Liver (tissue), 10 donors: Measurements from ENCODE around the gene PFKFB3. TPM values are rescaled to one million over a fixed set of nuclear protein-coding genes. Genes with fewer than 3 reads are reported as not detected.

ENCODE experiments used
- DNase-seq: peaks from one replicate; pipeline ENCODE4 v3.0.0-alpha.2; 2017; ENCODE audit warnings: low spot score
- H3K27ac ChIP-seq, 2 donors: one replicate each; pipeline ENCODE4 v1.7.0; 2013; ENCODE audit warnings: inconsistent platforms in 2 of 2, low read length in 2 of 2, control low read depth in 1 of 2, low read depth in 1 of 2, mild to moderate bottlenecking in 1 of 2
- H3K27me3 ChIP-seq, 4 donors: one replicate each; pipeline versions ENCODE4 v1.6.1 to v1.7.0; 2013; ENCODE audit warnings: low read length in 3 of 4, inconsistent platforms in 1 of 4, mild to moderate bottlenecking in 1 of 4, moderate library complexity in 1 of 4; ENCODE audit not compliant: control insufficient read depth in 4 of 4, insufficient read depth in 4 of 4
- H3K36me3 ChIP-seq, 4 donors: one replicate each; pipeline versions ENCODE4 v1.6.1 to v1.7.0; 2013; ENCODE audit warnings: low read length in 3 of 4, mild to moderate bottlenecking in 3 of 4, low read depth in 1 of 4, moderate library complexity in 1 of 4; ENCODE audit not compliant: control insufficient read depth in 4 of 4, insufficient read depth in 3 of 4
- H3K4me1 ChIP-seq, 4 donors: one replicate each; pipeline versions ENCODE4 v1.6.1 to v1.7.0; 2013; ENCODE audit warnings: low read length in 3 of 4, mild to moderate bottlenecking in 3 of 4, moderate library complexity in 1 of 4; ENCODE audit not compliant: control insufficient read depth in 4 of 4, insufficient read depth in 4 of 4
- H3K4me3 ChIP-seq, 3 donors: one replicate each; pipeline versions ENCODE4 v1.6.1 to v1.7.0; 2013; ENCODE audit warnings: low read length in 3 of 3, control low read depth in 1 of 3, low read depth in 1 of 3, mild to moderate bottlenecking in 1 of 3
- H3K9ac ChIP-seq, 2 donors: one replicate each; pipeline ENCODE4 v1.7.0; 2013; ENCODE audit warnings: low read length in 2 of 2, mild to moderate bottlenecking in 2 of 2, moderate library complexity in 2 of 2, control low read depth in 1 of 2, low read depth in 1 of 2
- H3K9me3 ChIP-seq, 4 donors: one replicate each; pipeline versions ENCODE4 v1.6.1 to v1.7.0; 2013; ENCODE audit warnings: low read length in 3 of 4; ENCODE audit not compliant: control insufficient read depth in 4 of 4
- GABPA ChIP-seq, 2 donors: IDR thresholded peaks in 1 of 2; conservative IDR thresholded peaks in 1 of 2; 2 replicates each; pipeline ENCODE4 v1.6.1; 2016; ENCODE audit warnings: antibody characterized with exemption in 2 of 2, mild to moderate bottlenecking in 1 of 2, moderate library complexity in 1 of 2
- HNF4A ChIP-seq, 2 donors: conservative IDR thresholded peaks; 2 replicates each; pipeline ENCODE4 v1.6.1; 2016; ENCODE audit warnings: antibody characterized with exemption in 2 of 2, mild to moderate bottlenecking in 2 of 2
- JUND ChIP-seq, 2 donors: IDR thresholded peaks; 2 replicates each; pipeline ENCODE4 v1.6.1; 2016; ENCODE audit warnings: antibody characterized with exemption in 2 of 2
- RAD21 ChIP-seq, 2 donors: IDR thresholded peaks; 2 replicates each; pipeline ENCODE4 v1.6.1; 2016; ENCODE audit warnings: antibody characterized with exemption in 2 of 2, mild to moderate bottlenecking in 2 of 2
- RXRA ChIP-seq, 2 donors: IDR thresholded peaks; 2 replicates each; pipeline ENCODE4 v1.6.1; 2017 to 2018; ENCODE audit warnings: antibody characterized with exemption in 2 of 2, mild to moderate bottlenecking in 1 of 2
- SP1 ChIP-seq: IDR thresholded peaks from 2 replicates; pipeline ENCODE4 v1.6.1; 2018; ENCODE audit warnings: antibody characterized with exemption, mild to moderate bottlenecking
- TAF1 ChIP-seq: conservative IDR thresholded peaks from 2 replicates; pipeline ENCODE4 v1.6.1; 2016; ENCODE audit warnings: antibody characterized with exemption, mild to moderate bottlenecking
- YY1 ChIP-seq: IDR thresholded peaks from 2 replicates; pipeline ENCODE4 v1.6.1; 2016; ENCODE audit warnings: antibody characterized with exemption, mild to moderate bottlenecking
- WGBS: extraction: QIAGEN DNeasy Blood & Tissue Kit; methylation state at CpG from one replicate; pipeline ENCODE4 v1.1.7; 2013; 5-methylcytosine and 5-hydroxymethylcytosine counted together
- polyA plus RNA-seq, 2 donors: library from polyadenylated mRNA; stranded (reverse) in 1 of 2; unstranded in 1 of 2; fragments of 200-250 nt in 1 of 2; fragments of >200 nt in 1 of 2; fragmentation: Nextera tagmentation in 1 of 2; extraction: Ambion mirVana in 1 of 2; gene quantifications; one replicate each; pipeline versions ENCODE4 v1.2.1 to v1.2.3, GENCODE V29; 2013 to 2015
- small RNA-seq: library from RNA; depleted of rRNA; stranded (forward); fragments of <200 nt; gene quantifications from one replicate; pipeline ENCODE3, GENCODE V24; 2014
- total RNA-seq, 2 donors: library from RNA; depleted of rRNA; stranded (reverse); fragments of >200 nt; gene quantifications; one replicate each; pipeline ENCODE4 v1.2.3, GENCODE V29; 2014
- TF ChIP-seq, protein P1 (sequence below): IDR thresholded peaks from 2 replicates; pipeline ENCODE4 v1.6.1; 2016; ENCODE audit warnings: antibody characterized with exemption, mild to moderate bottlenecking
- TF ChIP-seq, protein P2 (sequence below): IDR thresholded peaks from 2 replicates; pipeline ENCODE4 v1.6.1; 2016; ENCODE audit warnings: antibody characterized with exemption
- TF ChIP-seq, protein P3 (sequence below): IDR thresholded peaks from 2 replicates; pipeline ENCODE4 v1.6.1; 2016; ENCODE audit warnings: antibody characterized with exemption
- donor health status: healthy.
- donor health status: healthy.
- donor health status: healthy.
- donor health status: healthy.
- donor health status: healthy.

Gene PFKFB3
- total and polyA plus RNA-seq, 4 donors = 1.6 to 9.1 (median 5.8) TPM

DNA sequence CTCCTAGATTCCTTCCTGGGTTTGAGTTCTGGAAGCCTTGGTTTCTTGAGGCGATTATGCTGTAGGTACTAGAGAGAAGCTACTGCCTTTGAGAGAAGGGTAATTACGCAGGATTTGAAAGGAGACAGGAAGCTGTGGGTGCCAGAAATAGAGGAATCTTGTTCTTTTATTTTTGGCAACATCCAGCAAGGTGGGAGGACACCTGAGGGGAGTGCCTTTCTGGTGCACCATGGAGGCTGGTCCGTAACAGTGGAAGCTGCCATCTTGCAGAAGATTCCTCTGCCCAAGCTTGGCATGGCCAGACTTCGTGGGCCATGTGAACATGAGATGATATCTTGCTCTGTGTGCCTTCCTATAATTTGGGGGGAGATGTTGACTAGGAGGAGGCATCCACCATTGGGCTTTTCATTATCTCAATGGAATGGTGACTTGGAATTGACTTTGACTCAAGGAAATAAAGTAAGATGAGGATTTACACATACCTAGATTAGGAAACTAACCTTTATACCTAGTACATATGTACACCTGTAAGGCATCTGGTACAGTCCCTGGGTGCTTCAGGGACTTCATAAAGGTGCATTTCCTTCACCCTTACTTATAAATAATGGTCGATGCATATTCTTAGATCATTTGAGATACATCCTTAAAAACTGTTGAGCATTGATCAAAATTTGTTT is 98.2 kb downstream of the PFKFB3 start:
- no peak for TF ChIP-seq RXRA (IDR thresholded peaks at IDR 0.05)
- TF ChIP-seq, protein P1, sequence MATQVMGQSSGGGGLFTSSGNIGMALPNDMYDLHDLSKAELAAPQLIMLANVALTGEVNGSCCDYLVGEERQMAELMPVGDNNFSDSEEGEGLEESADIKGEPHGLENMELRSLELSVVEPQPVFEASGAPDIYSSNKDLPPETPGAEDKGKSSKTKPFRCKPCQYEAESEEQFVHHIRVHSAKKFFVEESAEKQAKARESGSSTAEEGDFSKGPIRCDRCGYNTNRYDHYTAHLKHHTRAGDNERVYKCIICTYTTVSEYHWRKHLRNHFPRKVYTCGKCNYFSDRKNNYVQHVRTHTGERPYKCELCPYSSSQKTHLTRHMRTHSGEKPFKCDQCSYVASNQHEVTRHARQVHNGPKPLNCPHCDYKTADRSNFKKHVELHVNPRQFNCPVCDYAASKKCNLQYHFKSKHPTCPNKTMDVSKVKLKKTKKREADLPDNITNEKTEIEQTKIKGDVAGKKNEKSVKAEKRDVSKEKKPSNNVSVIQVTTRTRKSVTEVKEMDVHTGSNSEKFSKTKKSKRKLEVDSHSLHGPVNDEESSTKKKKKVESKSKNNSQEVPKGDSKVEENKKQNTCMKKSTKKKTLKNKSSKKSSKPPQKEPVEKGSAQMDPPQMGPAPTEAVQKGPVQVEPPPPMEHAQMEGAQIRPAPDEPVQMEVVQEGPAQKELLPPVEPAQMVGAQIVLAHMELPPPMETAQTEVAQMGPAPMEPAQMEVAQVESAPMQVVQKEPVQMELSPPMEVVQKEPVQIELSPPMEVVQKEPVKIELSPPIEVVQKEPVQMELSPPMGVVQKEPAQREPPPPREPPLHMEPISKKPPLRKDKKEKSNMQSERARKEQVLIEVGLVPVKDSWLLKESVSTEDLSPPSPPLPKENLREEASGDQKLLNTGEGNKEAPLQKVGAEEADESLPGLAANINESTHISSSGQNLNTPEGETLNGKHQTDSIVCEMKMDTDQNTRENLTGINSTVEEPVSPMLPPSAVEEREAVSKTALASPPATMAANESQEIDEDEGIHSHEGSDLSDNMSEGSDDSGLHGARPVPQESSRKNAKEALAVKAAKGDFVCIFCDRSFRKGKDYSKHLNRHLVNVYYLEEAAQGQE = no peak
- TF ChIP-seq, protein P2, sequence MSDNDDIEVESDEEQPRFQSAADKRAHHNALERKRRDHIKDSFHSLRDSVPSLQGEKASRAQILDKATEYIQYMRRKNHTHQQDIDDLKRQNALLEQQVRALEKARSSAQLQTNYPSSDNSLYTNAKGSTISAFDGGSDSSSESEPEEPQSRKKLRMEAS = no peak
- no peak for TF ChIP-seq JUND (IDR thresholded peaks at IDR 0.05)
- TF ChIP-seq, protein P3, sequence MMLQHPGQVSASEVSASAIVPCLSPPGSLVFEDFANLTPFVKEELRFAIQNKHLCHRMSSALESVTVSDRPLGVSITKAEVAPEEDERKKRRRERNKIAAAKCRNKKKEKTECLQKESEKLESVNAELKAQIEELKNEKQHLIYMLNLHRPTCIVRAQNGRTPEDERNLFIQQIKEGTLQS = no peak
- no peak for TF ChIP-seq SP1
- H3K27me3 ChIP-seq = no peaks in the 10 kb centered on the region
- no peaks in the 10 kb centered on the region for H3K9me3 ChIP-seq
- H3K9ac ChIP-seq = no peak overlapping the region
- no peak overlapping the region for H3K4me3 ChIP-seq
- H3K27ac ChIP-seq = peak overlapping the region in 1 of 2 donors; percentile 14
- no peaks in the 10 kb centered on the region for H3K36me3 ChIP-seq
- 93% methylated on average over 5 of the region's 5 CpGs for WGBS
- DNase-seq = no peak
- peaks cover 0 to 3% (median under 1%) of the 10 kb centered on the region in 4 donors for H3K4me1 ChIP-seq

DNA sequence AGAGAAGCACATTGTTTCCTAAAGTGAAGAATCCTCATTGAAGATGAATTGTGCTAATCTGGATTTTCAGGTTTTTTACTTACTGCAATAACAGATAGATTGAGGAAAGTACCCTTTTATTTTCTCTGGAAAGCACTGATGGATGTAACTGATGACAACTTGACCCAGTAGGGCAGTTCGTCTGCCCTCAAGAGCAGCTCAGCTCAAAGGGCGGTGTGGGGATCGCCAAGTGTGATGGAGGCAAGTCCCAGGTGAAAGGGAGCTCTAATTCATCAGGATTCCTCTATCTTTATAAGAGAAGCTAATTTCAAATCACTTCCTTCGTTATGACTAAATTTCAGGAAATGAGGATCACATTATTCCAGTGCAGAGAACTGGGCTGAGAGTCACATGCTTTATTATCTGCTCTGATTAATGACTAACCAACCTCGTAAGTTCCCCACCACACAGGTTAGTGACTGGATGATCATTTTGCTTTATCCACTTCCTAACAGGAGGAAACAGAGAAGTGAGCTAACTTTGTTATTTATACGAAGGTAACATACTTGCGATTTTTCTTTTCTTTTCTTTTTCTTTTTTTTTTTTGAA is 98.8 kb downstream of the PFKFB3 start:
- no peak overlapping the region for H3K4me3 ChIP-seq
- H3K4me1 ChIP-seq = peaks cover 0 to 3% (median under 1%) of the 10 kb centered on the region in 4 donors
- H3K36me3 ChIP-seq = no peaks in the 10 kb centered on the region
- H3K9me3 ChIP-seq = no peaks in the 10 kb centered on the region
- TF ChIP-seq HNF4A (conservative IDR thresholded peaks at IDR 0.05) (peak in 1 of 2 donors; percentile 64), TAF1 (no peak), RAD21 (IDR thresholded peaks at IDR 0.05) (no peak), RXRA (IDR thresholded peaks at IDR 0.05) (peak in 1 of 2 donors; percentile 27), SP1 (no peak), GABPA (IDR thresholded peaks at IDR 0.05 in 1 of 2, conservative IDR thresholded peaks at IDR 0.05 in 1 of 2) (no peak), YY1 (no peak)
- no peak overlapping the region for H3K27ac ChIP-seq
- H3K9ac ChIP-seq = no peak overlapping the region
- H3K27me3 ChIP-seq = no peaks in the 10 kb centered on the region
- WGBS = 59% methylated on average over 7 of the region's 7 CpGs
- DNase-seq = no peak

Small RNA genes lying within 50 kb of the gene (small RNA-seq; reads per million reads assigned to genes)
- gene RF00019 = not detected

Other genes starting within 250 kb of the PFKFB3 start
- gene IL15RA, start 225.4 kb upstream of the PFKFB3 start, total RNA-seq = 1 to 10 TPM; 6.6 to 9.2 TPM
- gene IL15RA, start 225.4 kb upstream of the PFKFB3 start, polyA plus RNA-seq = 10 to 100 TPM in 1 of 2 donors, 1 to 10 TPM in 1; 9.6 to 10.7 TPM
- 1 to 10 TPM in 1 of 2 donors, not detected in 1; 1.6 TPM for gene IL2RA, start 140.6 kb upstream of the PFKFB3 start, total RNA-seq
- gene IL2RA, start 140.6 kb upstream of the PFKFB3 start, polyA plus RNA-seq = under 1 TPM in 1 of 2 donors, not detected in 1; 0.46 TPM
- gene RBM17, start 113.9 kb upstream of the PFKFB3 start, total RNA-seq = 10 to 100 TPM; 28.2 to 40.0 TPM
- gene RBM17, start 113.9 kb upstream of the PFKFB3 start, polyA plus RNA-seq = 10 to 100 TPM; 16.5 to 44.8 TPM